IPS DF 4.7 (cell line): ENCODE results near the gene IFFO2.

Experiments
- DNase-seq: peaks from one replicate; pipeline ENCODE4 v3.0.0-alpha.2; 2013; ENCODE audit warnings: low spot score; ENCODE audit errors: extremely low read depth

Gene IFFO2

GRCh38 chr1:18951416-18951815 is 5.1 kb downstream of the IFFO2 start:
- DNase-seq = no peak

- no peak for DNase-seq
Observed at GRCh38 chr1:18950401-18951026, 6.0 kb downstream of the IFFO2 start.

GRCh38 chr1:18949686-18950400 is 6.6 kb downstream of the IFFO2 start:
- DNase-seq = no peak

GRCh38 chr1:18948913-18949685 is 7.4 kb downstream of the IFFO2 start:
- no peak for DNase-seq

GRCh38 chr1:18948048-18948912 is 8.2 kb downstream of the IFFO2 start:
- no peak for DNase-seq

- DNase-seq = no peak
Observed at GRCh38 chr1:18947570-18947969, 8.9 kb downstream of the IFFO2 start.

GRCh38 chr1:18946550-18947381 is 9.7 kb downstream of the IFFO2 start:
- DNase-seq = no peak

- DNase-seq = no peak
Observed at GRCh38 chr1:18945401-18945849, 11.1 kb downstream of the IFFO2 start.

- DNase-seq = no peak
Observed at GRCh38 chr1:18944810-18945209, 11.7 kb downstream of the IFFO2 start.

GRCh38 chr1:18943914-18944572 is 12.4 kb downstream of the IFFO2 start:
- DNase-seq = no peak

- DNase-seq = no peak
Observed at GRCh38 chr1:18943162-18943561, 13.3 kb downstream of the IFFO2 start.

- no peak for DNase-seq
Observed at GRCh38 chr1:18942340-18942739, 14.1 kb downstream of the IFFO2 start.

- DNase-seq = no peak
Observed at GRCh38 chr1:18941221-18942141, 15.0 kb downstream of the IFFO2 start.

- DNase-seq = no peak
Observed at GRCh38 chr1:18940303-18941020, 16.0 kb downstream of the IFFO2 start.

GRCh38 chr1:18939398-18940302 is 16.8 kb downstream of the IFFO2 start:
- DNase-seq = no peak

GRCh38 chr1:18938707-18939070 is 17.8 kb downstream of the IFFO2 start:
- no peak for DNase-seq

GRCh38 chr1:18938008-18938706 is 18.3 kb downstream of the IFFO2 start:
- DNase-seq = no peak
